HL-60 (cell line): Measurements from ENCODE around the gene CHST14.

Experiments
- CTCF ChIP-seq: IDR thresholded peaks from one replicate; pipeline ENCODE4 v1.5.1; 2011; ENCODE audit warnings: low read length, control low read depth, inconsistent platforms; ENCODE audit not compliant: insufficient read depth
- GABPA ChIP-seq: IDR thresholded peaks from 2 replicates; pipeline ENCODE4 v1.6.1; 2012; ENCODE audit warnings: low read depth
- POLR2AphosphoS5 ChIP-seq: IDR thresholded peaks from 2 replicates; pipeline ENCODE4 v1.6.1; 2012; ENCODE audit warnings: low read depth
- SPI1 ChIP-seq: IDR thresholded peaks from 2 replicates; pipeline ENCODE4 v1.6.1; 2012; ENCODE audit warnings: low read depth, mild to moderate bottlenecking, borderline replicate concordance
- TF ChIP-seq, protein P1 (sequence below): IDR thresholded peaks from 2 replicates; pipeline ENCODE4 v1.6.1; 2012; ENCODE audit warnings: low read depth; ENCODE audit not compliant: insufficient replicate concordance

- TF ChIP-seq CTCF (no peak), POLR2AphosphoS5 (no peak), GABPA (no peak), SPI1 (no peak)
- TF ChIP-seq, protein P1, sequence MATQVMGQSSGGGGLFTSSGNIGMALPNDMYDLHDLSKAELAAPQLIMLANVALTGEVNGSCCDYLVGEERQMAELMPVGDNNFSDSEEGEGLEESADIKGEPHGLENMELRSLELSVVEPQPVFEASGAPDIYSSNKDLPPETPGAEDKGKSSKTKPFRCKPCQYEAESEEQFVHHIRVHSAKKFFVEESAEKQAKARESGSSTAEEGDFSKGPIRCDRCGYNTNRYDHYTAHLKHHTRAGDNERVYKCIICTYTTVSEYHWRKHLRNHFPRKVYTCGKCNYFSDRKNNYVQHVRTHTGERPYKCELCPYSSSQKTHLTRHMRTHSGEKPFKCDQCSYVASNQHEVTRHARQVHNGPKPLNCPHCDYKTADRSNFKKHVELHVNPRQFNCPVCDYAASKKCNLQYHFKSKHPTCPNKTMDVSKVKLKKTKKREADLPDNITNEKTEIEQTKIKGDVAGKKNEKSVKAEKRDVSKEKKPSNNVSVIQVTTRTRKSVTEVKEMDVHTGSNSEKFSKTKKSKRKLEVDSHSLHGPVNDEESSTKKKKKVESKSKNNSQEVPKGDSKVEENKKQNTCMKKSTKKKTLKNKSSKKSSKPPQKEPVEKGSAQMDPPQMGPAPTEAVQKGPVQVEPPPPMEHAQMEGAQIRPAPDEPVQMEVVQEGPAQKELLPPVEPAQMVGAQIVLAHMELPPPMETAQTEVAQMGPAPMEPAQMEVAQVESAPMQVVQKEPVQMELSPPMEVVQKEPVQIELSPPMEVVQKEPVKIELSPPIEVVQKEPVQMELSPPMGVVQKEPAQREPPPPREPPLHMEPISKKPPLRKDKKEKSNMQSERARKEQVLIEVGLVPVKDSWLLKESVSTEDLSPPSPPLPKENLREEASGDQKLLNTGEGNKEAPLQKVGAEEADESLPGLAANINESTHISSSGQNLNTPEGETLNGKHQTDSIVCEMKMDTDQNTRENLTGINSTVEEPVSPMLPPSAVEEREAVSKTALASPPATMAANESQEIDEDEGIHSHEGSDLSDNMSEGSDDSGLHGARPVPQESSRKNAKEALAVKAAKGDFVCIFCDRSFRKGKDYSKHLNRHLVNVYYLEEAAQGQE: no peak
Observed at GRCh38 chr15:40456738-40457137, 14.0 kb upstream of the CHST14 start.
